HG02759 (cell line): ENCODE measurements around the gene IL18BP.

ENCODE experiments used
- ATAC-seq: cut with Tn5 transposase; IDR thresholded peaks from one replicate; pipeline ENCODE4 v1.9.1; 2021; ENCODE audit warnings: mild to moderate bottlenecking, moderate library complexity; ENCODE audit not compliant: unreplicated experiment

IL18BP gene

GRCh38 chr11:71998649-71999310 lies at the start of gene IL18BP:
TSS of gene IL18BP (plus strand) at chr11:71998909. CDS start at chr11:71999985, 1,076 bp downstream.
- no peak for ATAC-seq

DNA sequence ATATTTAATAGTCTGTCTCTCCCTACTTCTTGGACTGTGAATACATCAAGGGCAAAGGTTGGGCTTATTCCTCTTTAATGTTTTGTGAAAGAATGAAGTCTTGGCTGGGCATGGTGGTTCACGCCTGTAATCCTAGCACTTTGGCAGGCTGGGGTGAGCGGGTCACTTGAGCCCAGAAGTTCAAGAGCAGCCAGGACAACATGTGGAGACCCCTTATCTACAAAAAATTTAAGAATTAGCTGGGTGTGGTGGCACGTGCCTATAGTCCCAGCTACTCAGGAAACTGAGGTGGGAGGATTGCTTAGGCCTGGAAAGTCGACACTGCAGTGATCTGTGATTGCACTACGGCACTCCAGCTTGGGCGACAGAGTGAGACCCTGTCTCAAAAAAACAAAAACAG lies 49.7 kb upstream of the IL18BP start:
- no peak for ATAC-seq

DNA sequence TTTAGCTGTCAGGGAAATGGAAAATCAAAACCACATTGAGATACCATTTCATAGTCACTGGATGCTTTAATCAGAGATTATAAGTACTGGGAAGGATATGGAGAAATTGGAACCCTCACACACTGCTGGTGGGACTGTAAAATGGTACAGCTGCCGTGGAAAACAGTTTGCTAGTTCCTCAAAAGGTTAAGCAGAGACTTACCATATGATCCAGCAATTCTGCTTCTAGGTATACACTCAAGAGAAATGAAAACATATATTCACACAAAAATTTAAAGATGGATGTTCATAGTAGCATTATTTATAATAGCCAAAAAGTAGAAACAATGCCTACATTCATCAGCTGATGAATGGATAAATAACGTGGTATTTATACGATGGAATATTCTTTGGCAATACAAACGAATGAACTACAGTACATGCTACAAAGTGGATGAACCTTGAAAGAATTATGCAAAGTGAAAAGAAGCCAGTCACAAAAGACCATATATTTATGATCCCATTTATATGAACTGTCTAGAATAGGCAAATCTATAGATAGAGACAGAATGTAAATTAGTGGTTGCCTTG lies 46.9 kb upstream of the IL18BP start:
- ATAC-seq = no peak

GRCh38 chr11:71955898-71956456 lies 42.7 kb upstream of the IL18BP start:
- ATAC-seq = no peak

DNA sequence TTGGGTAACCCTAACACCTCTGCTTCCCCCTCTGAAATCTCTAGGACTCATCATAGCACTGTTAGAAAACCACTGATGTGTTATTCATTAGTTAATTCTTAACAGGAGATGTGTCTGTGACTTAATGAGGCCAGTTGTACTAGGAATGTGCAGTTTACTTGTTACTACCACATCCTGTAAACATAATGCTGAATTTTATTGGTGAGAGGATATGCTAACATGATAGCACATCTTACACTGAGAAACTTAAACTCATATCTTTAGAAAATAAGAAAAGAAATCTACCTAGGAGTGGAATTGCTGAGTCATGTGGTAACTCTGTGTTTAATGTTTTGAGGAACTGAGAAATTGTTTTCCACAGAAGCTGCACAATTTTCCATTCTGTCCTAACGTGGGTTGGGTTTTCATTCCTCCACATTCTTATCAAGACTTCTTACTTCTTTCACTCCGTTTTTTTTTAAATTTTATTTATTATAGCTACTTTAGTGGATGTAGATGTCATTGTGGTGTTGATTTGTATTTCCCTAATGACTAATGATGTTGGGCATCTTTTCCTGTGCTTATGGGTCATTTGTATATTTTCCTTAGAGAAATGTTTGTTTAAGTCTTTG lies 36.2 kb upstream of the IL18BP start:
- ATAC-seq = peak; percentile 63

DNA sequence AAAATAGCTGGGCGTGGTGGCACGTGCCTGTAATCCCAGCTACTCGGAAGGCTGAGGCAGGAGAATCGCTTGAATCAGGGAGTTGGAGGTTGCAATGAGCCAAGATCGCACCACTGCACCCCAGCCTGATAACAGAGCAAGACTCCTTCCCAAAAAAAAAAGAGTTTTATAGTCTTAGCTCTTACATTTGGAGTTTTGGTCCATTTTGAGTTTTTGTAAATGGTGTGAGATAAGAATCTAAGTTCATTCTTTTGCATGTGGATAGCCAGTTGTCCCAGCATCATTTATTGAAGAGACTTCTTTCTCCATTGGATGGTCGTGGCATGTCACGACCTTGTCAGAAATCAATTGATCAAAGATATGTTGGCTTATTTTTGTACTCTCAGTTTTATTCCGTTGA lies 35.2 kb upstream of the IL18BP start:
- no peak for ATAC-seq

- no peak for ATAC-seq
These were observed 34.1 kb upstream of the IL18BP start for GRCh38 chr11:71964641-71965040.

DNA sequence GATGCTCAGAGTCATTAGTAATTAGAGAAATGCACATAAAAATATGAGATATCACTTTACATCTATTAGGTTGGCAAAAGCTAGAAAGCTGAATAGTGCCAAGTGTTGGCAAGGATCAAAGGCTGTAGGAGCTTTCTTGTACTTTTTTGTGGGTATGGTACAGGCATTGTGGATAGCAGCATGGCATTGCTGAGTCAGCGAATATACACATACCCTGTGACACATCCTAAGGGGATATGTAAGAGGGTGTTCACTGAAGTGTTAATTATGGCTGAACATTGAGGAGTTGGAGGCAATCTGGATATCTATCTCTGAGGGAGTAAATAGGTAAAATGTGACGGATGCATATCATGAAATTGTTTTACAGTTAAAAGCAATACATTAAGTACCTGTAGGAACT lies 27.0 kb upstream of the IL18BP start:
- ATAC-seq = no peak

DNA sequence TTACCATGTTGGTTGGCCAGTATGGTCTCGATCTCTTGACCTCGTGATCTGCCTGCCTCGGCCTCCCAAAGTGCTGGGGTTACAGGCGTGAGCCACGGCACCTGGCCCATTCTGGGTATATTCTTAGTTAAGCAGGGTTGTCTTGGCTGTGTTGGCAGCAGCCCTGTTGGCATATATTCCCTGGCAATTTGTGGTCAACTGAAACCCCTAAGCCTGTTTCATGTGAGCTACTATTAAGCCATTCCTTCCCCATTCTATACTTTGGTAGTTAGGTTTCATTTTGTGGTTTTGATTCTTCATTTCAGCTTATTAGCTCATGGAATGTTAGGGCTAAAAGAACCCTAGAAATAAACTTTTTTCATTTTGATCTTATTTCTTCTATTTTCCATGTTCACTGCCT lies 22.2 kb upstream of the IL18BP start:
- ATAC-seq = no peak

GRCh38 chr11:71977090-71977489 lies 21.6 kb upstream of the IL18BP start:
- no peak for ATAC-seq

GRCh38 chr11:71977743-71978418 lies 20.8 kb upstream of the IL18BP start:
- peak; percentile 56 for ATAC-seq

- ATAC-seq = no peak
These were observed 19.6 kb upstream of the IL18BP start for GRCh38 chr11:71979094-71979493.

DNA sequence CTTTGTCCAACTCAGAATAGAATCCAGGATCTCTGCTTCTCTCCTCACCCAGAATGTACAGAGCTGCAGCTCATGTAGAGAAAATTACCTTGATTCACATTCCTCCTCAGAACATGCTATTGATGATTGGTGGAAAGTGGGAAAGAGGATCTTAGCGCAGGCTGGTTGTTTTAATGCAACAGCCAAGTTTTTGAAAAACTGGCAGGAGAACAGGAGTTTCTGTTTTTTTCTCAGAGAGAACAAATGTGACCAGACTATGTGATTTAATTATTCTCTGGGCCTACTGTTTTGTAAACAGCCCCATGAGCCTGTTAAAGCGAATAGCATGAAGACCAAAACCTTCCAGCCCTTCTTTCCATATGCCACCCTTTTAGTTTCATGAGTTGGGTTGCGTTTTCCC lies 19.1 kb upstream of the IL18BP start:
- ATAC-seq = no peak

- ATAC-seq = no peak
These were observed 12.6 kb upstream of the IL18BP start for GRCh38 chr11:71986131-71986530.

DNA sequence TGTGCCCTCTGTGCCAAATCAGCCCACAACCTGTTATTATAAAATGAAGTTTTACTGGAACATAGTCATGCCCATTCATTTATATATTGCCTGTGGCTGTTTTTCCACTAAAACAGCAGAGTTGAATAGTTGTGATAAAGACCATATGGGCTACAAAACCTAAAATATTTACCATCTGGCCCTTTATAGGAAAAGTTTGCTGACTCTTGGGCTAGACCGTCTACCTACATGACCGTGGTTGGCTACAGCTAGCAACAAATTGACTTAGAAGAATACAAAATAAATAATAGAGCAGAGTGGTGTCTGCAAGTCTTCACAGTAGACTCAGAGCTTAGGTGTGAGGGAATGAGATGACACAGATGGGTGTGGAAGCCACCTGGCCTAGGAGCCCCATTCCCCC lies 11.2 kb upstream of the IL18BP start:
- no peak for ATAC-seq

GRCh38 chr11:71988050-71988449 lies 10.7 kb upstream of the IL18BP start:
- no peak for ATAC-seq

- no peak for ATAC-seq
These were observed 8.0 kb upstream of the IL18BP start for GRCh38 chr11:71990701-71991100.

DNA sequence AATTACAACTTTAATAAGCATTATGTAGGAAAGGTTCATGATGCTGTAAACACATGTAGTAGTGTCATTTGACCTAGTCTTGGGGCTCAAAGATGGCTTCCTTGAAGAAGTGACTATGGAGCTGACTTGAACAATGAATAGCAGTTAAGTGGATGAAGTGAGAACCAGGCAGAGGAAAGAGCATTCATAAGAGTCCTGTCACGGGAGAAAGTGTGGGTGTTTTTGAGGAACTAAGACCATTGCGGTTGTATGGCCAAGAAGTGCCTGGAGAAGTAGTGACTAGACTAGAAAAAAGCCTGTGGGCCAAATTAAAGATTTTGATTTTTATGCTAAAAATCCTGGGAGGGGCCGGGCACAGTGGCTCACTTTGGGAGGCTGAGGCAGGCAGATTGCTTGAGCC lies 7.2 kb upstream of the IL18BP start:
- peak; percentile 72 for ATAC-seq

- ATAC-seq = no peak
These were observed 6.5 kb upstream of the IL18BP start for GRCh38 chr11:71992136-71992730.

DNA sequence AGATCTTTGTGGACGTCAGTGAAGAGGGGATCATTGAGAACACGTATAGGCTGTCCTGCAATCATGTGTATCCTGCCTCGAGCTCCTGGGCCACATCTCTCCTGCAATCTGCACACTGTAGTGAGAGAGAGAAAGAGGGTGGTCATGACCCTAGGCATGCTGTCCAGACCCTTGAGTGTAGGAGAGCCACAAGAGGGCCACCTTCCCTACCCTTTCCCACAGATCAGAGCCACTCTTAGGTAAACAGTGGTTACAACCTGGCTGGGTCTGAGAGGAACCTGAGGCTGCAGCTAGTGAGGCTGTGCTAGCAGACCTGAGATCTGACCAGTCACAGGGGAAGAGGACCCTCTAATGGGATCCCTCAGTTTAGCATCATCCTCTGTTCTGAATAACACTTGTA lies 3.9 kb upstream of the IL18BP start:
- no peak for ATAC-seq

GRCh38 chr11:71995726-71996291 lies 2.9 kb upstream of the IL18BP start:
- no peak for ATAC-seq
